Right atrium auricular region (tissue), 2 donors: ENCODE data around the gene ETDA. TPM values are rescaled to one million over a fixed set of nuclear protein-coding genes. Genes with fewer than 3 reads are reported as not detected.

ENCODE experiments used
- DNase-seq: peaks from one replicate; pipeline ENCODE4 v3.0.0-alpha.2; 2019; ENCODE audit warnings: low spot score
- H3K27ac ChIP-seq, 2 donors: fragments of 200-600 bp; sonication (generic); 1 replicate in 1 of 2; 2 replicates in 1 of 2; pipeline ENCODE4 v1.5.1; 2016 to 2019
- H3K27me3 ChIP-seq, 2 donors: fragments of 200-600 bp; sonication (generic); one replicate each; pipeline versions ENCODE4 v1.5.1 to v1.6.0; 2017 to 2019
- H3K36me3 ChIP-seq: fragments of 200-600 bp; sonication (generic); one replicate; pipeline ENCODE4 v1.5.1; 2016
- H3K4me1 ChIP-seq, 2 donors: fragments of 200-600 bp; sonication (generic); one replicate each; pipeline versions ENCODE4 v1.5.1 to v1.6.0; 2017 to 2019
- H3K4me3 ChIP-seq, 2 donors: fragments of 200-600 bp; sonication (generic); 1 replicate in 1 of 2; 2 replicates in 1 of 2; pipeline ENCODE4 v1.5.1; 2017 to 2019; ENCODE audit warnings: mild to moderate bottlenecking in 1 of 2, moderate library complexity in 1 of 2
- H3K9me3 ChIP-seq, 2 donors: fragments of 200-600 bp; sonication (generic); one replicate each; pipeline ENCODE4 v1.5.1; 2019
- CTCF ChIP-seq, 2 donors: fragments of 200-600 bp; sonication (generic); IDR thresholded peaks; one replicate each; pipeline ENCODE4 v1.5.1; 2019; ENCODE audit warnings: antibody characterized with exemption in 2 of 2
- total RNA-seq, 2 donors: library from RNA; depleted of rRNA; stranded (reverse); fragments of >200 nt; gene quantifications; one replicate each; pipeline ENCODE4 v1.1.0, GENCODE V29; 2016

Gene ETDA
- total RNA-seq, 2 donors from 2014 or later = not detected

- no peaks in the 10 kb centered on the region for H3K27me3 ChIP-seq
- H3K27ac ChIP-seq = no peak overlapping the region
- H3K9me3 ChIP-seq = peaks cover 0 to 24% of the 10 kb centered on the region in 2 donors
- no peak overlapping the region for H3K4me3 ChIP-seq
- H3K4me1 ChIP-seq = no peaks in the 10 kb centered on the region
- H3K36me3 ChIP-seq = no peaks in the 10 kb centered on the region
- TF ChIP-seq CTCF (IDR thresholded peaks at IDR 0.05) = no peak
- no peak for DNase-seq
Measured at GRCh38 chrX:135264206-135264605, 12.3 kb downstream of the ETDA start.

GRCh38 chrX:135273162-135273561 lies 21.3 kb downstream of the ETDA start:
- TF ChIP-seq CTCF (IDR thresholded peaks at IDR 0.05) = no peak
- Histone ChIP-seq H3K27ac (no peak overlapping the region), H3K4me3 (no peak overlapping the region), H3K36me3 (no peaks in the 10 kb centered on the region), H3K27me3 (no peaks in the 10 kb centered on the region), H3K4me1 (no peaks in the 10 kb centered on the region), H3K9me3 (peaks cover 0 to 28% of the 10 kb centered on the region in 2 donors)
- no peak for DNase-seq

GRCh38 chrX:135275973-135276372 lies 24.1 kb downstream of the ETDA start:
- H3K4me3 ChIP-seq = no peak overlapping the region
- H3K4me1 ChIP-seq = no peaks in the 10 kb centered on the region
- no peak for TF ChIP-seq CTCF (IDR thresholded peaks at IDR 0.05)
- H3K36me3 ChIP-seq = no peaks in the 10 kb centered on the region
- no peak for DNase-seq
- H3K27ac ChIP-seq = no peak overlapping the region
- H3K27me3 ChIP-seq = no peaks in the 10 kb centered on the region
- peaks cover 0 to 37% of the 10 kb centered on the region in 2 donors for H3K9me3 ChIP-seq

- no peak overlapping the region for H3K27ac ChIP-seq
- no peaks in the 10 kb centered on the region for H3K27me3 ChIP-seq
- no peak for TF ChIP-seq CTCF (IDR thresholded peaks at IDR 0.05)
- peaks cover 11% of the 10 kb centered on the region for H3K36me3 ChIP-seq
- no peak overlapping the region for H3K4me3 ChIP-seq
- no peak for DNase-seq
- H3K9me3 ChIP-seq = peaks cover 10 to 78% of the 10 kb centered on the region in 2 donors
- no peaks in the 10 kb centered on the region for H3K4me1 ChIP-seq
Measured at GRCh38 chrX:135287266-135287823, 35.5 kb downstream of the ETDA start.

GRCh38 chrX:135295238-135295943 lies 43.5 kb downstream of the ETDA start:
- Histone ChIP-seq H3K36me3 (no peaks in the 10 kb centered on the region), H3K4me3 (peak overlapping the region; percentile 14 to 29), H3K27ac (no peak overlapping the region), H3K4me1 (no peaks in the 10 kb centered on the region), H3K9me3 (peaks cover 0 to 5% of the 10 kb centered on the region in 2 donors), H3K27me3 (no peaks in the 10 kb centered on the region)
- TF ChIP-seq CTCF (IDR thresholded peaks at IDR 0.05) = peak in 1 of 2 donors; percentile 41
- no peak for DNase-seq
